Stimulated activated CD4-positive, alpha-beta T cell treated with anti-CD3 and anti-CD28 coated beads, Interleukin-15, amount 100 ng/mL, for 1 hour (primary cell): ENCODE data around the gene RXRB.
"Not testable (repeated sequence)": the region's sequence is repeated elsewhere in the genome, so short reads cannot be mapped to it uniquely, and the experiment has no call there.

Source experiments
- DNase-seq, 2 donors: peaks; one replicate each; pipeline ENCODE4 v3.0.0-alpha.2; 2020; ENCODE audit warnings: low read depth in 1 of 2, low spot score in 1 of 2

Gene RXRB

DNA sequence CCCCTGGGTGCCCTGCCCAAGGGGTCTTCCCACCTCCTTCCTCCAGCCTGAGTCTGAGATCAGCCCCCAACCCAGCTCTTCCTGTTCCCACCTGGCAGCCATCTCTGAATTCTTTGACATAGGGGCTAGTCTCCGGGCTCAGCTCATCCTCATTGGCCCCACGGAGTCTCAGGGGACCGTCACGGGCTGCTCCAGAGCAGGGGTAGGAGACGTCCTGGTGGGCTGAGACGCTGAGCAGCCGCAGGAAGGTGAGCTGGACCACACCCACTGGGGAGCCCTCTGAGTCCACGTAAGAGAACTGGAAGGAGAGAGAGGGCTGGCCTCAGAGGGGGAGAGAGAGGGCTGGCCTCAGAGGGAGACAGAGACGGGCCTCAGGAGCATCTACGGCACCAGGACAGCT, 36.3 kb downstream of the RXRB start:
- no peak for DNase-seq

DNA sequence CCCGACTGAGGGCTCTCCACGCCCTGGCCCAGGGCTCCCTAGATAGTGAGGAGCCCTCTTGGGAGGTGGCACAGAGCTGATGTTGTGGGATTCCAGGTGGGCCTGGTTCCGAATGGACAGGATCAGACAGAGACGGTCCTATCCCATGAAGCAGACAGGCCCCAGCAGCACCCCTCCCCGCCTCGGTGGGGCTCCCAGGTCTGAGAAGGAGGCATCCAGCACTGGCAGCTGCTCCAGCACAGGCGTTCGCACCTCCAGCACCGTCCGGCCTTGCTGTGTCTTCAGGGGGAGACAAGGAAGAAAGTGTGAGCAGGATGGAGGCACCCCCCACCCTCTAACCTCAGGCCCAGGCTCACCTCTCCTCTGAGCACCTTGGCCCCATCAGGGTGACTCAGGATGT, 36.9 kb downstream of the RXRB start:
- no peak for DNase-seq

DNA sequence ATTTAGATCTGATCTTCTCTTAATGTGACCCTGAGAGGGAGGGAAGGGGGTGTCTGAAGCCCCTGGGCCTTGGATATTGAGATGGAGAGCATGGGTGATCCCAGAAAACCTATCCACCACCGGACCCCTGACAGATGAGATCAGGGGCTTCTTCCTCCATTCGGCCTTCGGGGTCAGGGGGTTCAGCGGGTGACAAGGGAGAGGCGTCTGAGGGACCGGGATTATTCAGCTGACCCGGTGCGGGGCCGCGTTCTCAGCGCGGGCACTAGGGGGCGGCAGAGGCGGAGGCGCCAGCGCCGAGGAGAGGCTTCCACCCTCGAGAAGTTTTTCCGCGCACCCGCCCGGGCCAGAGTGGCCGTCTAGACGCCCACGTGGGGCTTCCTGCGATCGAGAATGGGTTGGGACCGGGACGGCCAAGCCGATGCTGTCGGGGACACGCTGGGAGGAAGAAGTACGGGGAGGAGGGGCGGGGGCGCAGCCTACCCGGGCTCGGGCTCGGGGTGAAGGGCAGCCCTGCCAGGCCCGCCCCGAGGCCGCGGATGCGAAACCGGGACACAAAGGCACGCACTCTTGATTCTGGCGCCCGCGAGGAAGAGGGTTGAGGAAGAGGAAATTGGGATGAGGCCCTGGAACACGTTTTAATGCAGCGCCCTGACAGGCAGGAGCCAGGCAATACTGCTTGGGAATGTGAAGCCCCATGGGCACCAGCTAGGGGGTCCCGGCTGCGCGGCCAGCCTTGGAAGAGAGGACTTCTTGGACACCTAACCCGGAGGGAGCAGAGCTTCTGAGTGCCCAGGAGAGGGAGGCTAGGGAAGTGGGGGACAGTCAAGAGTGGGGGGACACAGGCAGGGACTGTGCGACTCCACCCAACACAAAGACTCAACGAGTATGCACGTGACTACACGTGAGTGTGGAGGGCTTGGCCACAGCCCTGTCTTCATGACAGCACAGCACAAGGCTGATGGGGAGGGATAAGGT, 38.8 kb downstream of the RXRB start:
- DNase-seq: peak; percentile 78

DNA sequence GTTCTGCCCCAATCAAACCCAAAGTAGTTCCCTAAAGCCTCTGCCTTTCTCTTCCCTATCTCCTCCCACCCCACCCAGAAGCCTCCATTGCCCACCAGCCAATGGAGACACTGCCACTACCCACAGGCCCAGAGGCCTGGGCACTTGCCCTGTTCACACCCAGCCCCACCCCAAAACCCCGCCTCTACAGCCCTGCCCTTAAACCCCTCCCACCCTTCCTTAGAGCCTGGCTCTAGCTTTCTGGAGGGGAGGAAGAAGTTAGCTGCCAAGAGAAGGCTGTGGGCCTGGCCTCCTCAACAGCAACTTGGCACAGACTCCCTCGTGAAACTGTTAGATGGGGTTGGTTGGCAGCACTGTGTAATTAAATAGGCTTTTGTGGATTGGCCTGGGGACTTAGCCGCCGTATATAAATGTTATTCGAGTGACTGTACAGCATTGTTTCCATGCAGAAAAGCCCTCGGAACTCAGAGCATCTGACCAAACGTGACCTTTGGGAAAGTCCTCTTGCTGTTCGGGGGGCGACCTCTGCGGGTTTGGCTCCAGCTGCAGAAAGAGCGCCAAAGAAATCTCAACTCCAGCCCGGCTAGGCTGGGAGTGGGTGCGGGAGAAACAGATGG, 39.6 kb downstream of the RXRB start:
- no peak for DNase-seq

DNA sequence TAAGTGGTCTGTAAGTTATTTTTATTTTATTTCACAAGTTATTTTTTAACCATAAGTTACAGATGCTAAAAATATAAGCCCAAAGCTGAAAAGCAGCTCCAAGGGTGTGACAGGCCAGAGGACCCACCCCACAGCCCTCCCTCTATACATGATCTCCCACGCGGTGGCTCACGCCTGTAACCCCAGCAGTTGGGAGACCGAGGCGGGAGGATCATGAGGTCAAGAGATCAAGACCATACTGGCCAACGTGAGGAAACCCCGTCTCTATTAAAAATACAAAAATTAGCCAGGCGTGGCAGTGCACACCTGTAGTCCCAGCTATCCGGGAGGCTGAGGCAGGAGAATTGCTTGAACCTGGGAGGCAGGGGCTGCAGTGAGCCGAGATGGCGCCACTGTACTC, 40.4 kb downstream of the RXRB start:
- DNase-seq: no peak

DNA sequence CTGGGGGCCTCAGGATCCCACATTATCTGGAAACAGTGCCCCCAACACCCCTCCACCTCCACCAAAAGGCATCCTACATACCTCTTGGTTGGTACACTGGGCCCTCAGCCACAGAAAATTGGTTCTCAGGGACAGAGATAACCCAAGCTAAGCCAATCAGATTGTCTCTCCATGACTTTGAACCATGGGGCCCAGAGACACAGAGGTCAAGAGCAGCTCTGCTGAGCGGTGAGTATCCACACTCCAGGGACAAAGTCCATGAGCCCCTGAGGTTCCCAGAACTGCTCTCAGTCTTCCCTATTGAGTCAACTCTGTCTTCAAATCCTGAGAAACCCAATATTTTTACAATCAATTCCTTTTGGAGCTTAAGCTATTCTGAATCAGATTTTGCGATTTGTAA, 43.5 kb downstream of the RXRB start:
- DNase-seq: no peak

DNA sequence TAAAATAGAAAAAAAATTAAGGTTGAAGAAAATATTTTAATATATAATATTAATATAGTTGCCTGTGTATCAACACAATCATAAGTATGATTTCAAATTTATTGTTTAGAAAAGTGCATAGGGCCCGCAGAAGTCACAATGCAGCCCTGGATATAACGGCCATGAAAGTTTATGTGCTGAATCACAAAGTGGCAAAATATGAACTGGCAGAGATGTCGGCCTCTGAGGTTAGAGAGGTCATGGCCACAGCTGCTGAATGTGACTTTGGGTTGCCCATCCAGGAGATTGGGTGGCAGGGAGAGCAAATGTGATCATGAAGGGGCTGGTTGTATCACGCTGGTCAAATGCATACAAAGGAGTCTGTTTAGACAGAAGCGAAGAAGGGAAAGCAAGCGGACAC, 43.9 kb downstream of the RXRB start:
- no peak for DNase-seq

DNA sequence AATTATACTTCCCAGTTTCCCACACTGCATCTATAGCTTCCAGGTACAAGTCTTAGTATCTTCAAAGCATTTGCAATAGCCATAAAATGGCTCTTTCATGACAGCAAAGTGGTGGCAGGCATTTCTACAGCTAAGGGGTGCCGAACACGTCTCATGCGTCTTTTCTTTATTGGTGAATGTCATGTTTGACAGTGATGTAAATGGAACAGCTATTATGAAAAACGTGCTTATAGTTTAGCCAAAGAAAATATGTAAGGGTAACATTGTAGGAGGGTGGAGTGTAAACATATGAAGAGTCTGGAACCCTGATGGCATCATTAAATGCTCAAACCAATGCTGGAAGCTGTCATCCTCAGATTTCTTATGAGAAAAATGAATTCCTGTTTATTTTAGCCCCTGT, 46.1 kb downstream of the RXRB start:
- no peak for DNase-seq

DNA sequence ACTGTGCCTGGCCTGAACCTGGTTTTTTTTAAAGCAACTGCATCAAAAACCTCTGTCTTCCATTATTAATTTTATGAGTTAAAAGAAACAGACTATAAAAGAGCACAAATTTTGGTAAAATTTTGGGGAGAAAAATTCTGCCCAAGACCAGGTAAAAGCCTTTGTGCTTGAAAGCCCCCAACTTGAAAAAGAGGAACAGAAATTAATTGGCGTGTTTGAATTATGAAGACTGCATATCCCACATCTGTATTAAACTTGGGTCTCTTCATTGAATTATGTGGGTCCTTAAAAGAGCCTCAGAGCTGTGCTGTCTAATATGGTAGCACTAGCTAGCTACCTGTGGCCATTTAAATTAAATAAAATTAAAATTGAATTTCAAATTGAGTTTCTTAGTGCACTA, 49.4 kb downstream of the RXRB start:
- DNase-seq: no peak

DNA sequence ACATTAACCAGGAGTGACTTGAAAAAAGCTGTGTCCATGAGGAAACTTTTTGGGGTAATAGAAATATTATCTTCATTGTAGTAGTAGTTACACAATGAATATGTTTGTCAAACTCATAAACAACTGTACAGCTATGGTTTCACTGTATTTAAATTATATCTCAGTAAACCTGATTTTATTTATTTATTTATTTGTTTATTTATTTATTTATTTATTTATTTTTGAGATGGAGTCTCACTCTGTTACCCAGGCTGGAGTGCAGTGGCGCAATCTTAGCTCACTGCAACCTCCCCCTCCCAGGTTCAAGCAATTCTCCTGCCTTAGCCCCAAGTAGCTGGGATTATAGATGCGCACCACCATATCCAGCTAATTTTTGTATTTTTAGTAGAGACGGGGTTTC, 49.9 kb downstream of the RXRB start:
- not testable (repeated sequence) for DNase-seq

DNA sequence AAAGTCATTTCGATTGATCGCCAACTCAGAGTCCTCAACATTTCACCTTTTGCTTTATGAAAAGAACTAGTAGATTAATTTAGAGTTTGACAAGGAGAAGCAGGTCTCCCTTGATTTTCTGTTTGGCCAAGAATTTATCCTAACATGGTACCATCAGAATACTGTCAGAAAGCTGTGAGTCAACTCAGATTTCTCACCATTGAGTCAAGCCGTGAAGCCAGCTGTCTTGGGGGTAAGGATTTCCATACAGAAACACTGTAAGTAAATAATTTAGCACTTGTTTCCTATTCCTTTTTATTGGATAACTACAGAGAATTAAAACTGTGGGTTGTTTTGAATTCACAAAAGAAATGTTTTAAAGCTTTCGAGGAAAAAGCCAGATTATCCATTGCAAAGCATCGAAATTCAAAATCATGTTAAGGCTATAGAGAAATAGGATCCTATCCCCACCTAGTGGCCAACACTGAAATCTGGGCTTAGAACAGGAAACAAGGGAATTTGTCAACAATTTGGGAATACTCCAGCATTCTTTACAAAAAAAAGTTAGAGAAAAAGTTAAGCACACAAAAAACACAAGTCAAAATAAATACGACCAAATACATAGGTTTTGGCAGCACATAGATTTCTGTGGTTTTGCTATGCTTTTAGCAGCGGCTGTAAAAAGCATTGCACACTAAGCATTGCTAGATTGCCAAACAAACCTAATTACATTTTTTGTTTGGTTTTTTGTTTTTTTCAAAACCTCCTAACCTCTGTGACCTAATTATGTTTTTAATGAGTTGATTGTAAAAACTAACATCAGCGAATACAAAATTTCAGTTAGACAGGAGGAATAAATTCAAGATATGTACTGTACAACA, 52.4 kb downstream of the RXRB start:
- no peak for DNase-seq

DNA sequence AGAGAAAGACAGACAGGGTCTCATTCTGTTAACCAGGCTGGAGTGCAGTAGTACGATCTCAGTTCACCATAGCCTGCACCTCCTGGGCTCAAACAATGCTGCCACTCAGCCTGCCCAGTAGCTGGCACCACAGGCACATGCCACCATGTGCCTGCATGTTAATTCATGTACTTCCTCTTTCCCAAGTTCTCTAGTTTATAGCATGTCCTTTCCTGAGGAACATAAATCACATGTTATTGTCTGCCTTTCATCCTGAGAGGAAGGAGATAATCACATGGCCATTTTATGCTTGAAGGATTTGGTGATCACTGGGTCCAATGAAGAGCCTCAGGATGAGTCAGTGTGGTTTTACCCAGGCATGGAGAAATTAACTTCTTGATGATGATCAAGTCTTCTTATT, 56.1 kb downstream of the RXRB start:
- no peak for DNase-seq
